ENCODE results near the gene MACC1. TPM values are rescaled to one million over a fixed set of nuclear protein-coding genes. Genes with fewer than 3 reads are reported as not detected.
"Not testable (repeated sequence)": the region's sequence is repeated elsewhere in the genome, so short reads cannot be mapped to it uniquely, and the experiment has no call there.

Gene MACC1
- total RNA-seq, 1 experiment from 2014 or later: not detected

- no peaks in the 10 kb centered on the region for H3K9me3 ChIP-seq (replicated peaks)
- DNase-seq (ENCODE audit: low read depth in 1 of 2, low spot score in 2 of 2): no peak
- H3K4me1 ChIP-seq (replicated peaks): no peaks in the 10 kb centered on the region
- no peaks in the 10 kb centered on the region for H3K27me3 ChIP-seq (replicated peaks)
- no peak overlapping the region for H3K4me3 ChIP-seq
- H3K36me3 ChIP-seq: no peaks in the 10 kb centered on the region
- no peak overlapping the region for H3K27ac ChIP-seq
Observed at GRCh38 chr7:20136647-20137046, 80.5 kb downstream of the MACC1 start.

- DNase-seq (ENCODE audit: low read depth in 1 of 2, low spot score in 2 of 2): no peak
- no peaks in the 10 kb centered on the region for H3K4me1 ChIP-seq (replicated peaks)
- no peaks in the 10 kb centered on the region for H3K27me3 ChIP-seq (replicated peaks)
- no peaks in the 10 kb centered on the region for H3K36me3 ChIP-seq
- H3K27ac ChIP-seq: no peak overlapping the region
- H3K4me3 ChIP-seq: no peak overlapping the region
- no peaks in the 10 kb centered on the region for H3K9me3 ChIP-seq (replicated peaks)
Observed at GRCh38 chr7:20133803-20134202, 83.4 kb downstream of the MACC1 start.

- H3K4me1 ChIP-seq (replicated peaks): no peaks in the 10 kb centered on the region
- no peak overlapping the region for H3K27ac ChIP-seq
- no peaks in the 10 kb centered on the region for H3K27me3 ChIP-seq (replicated peaks)
- no peak overlapping the region for H3K4me3 ChIP-seq
- H3K9me3 ChIP-seq (replicated peaks): no peaks in the 10 kb centered on the region
- DNase-seq (ENCODE audit: low read depth in 1 of 2, low spot score in 2 of 2): no peak
- no peaks in the 10 kb centered on the region for H3K36me3 ChIP-seq
Observed at GRCh38 chr7:20132585-20132984, 84.6 kb downstream of the MACC1 start.

GRCh38 chr7:20131776-20132175 is 85.4 kb downstream of the MACC1 start:
- Histone ChIP-seq H3K4me3 (no peak overlapping the region), H3K9me3 (replicated peaks) (no peaks in the 10 kb centered on the region), H3K36me3 (no peaks in the 10 kb centered on the region), H3K27ac (no peak overlapping the region), H3K27me3 (replicated peaks) (no peaks in the 10 kb centered on the region), H3K4me1 (replicated peaks) (no peaks in the 10 kb centered on the region)
- no peak for DNase-seq (ENCODE audit: low read depth in 1 of 2, low spot score in 2 of 2)

- H3K4me1 ChIP-seq (replicated peaks): no peaks in the 10 kb centered on the region
- H3K4me3 ChIP-seq: no peak overlapping the region
- no peaks in the 10 kb centered on the region for H3K9me3 ChIP-seq (replicated peaks)
- no peaks in the 10 kb centered on the region for H3K36me3 ChIP-seq
- no peaks in the 10 kb centered on the region for H3K27me3 ChIP-seq (replicated peaks)
- no peak for DNase-seq (ENCODE audit: low read depth in 1 of 2, low spot score in 2 of 2)
- no peak overlapping the region for H3K27ac ChIP-seq
Observed at GRCh38 chr7:20129920-20130319, 87.3 kb downstream of the MACC1 start.

- Histone ChIP-seq H3K4me1 (replicated peaks) (no peaks in the 10 kb centered on the region), H3K27me3 (replicated peaks) (no peaks in the 10 kb centered on the region), H3K4me3 (no peak overlapping the region), H3K9me3 (replicated peaks) (no peaks in the 10 kb centered on the region), H3K27ac (no peak overlapping the region), H3K36me3 (no peaks in the 10 kb centered on the region)
- no peak for DNase-seq (ENCODE audit: low read depth in 1 of 2, low spot score in 2 of 2)
Observed at GRCh38 chr7:20128001-20128400, 89.2 kb downstream of the MACC1 start.

- not testable (repeated sequence) for DNase-seq (ENCODE audit: low read depth in 1 of 2, low spot score in 2 of 2); H3K36me3 ChIP-seq; H3K4me3 ChIP-seq; H3K9me3 ChIP-seq (replicated peaks); H3K27me3 ChIP-seq (replicated peaks); H3K4me1 ChIP-seq (replicated peaks); H3K27ac ChIP-seq
Observed at GRCh38 chr7:20126060-20126459, 91.1 kb downstream of the MACC1 start.

- not testable (repeated sequence) for H3K4me1 ChIP-seq (replicated peaks); H3K4me3 ChIP-seq; DNase-seq (ENCODE audit: low read depth in 1 of 2, low spot score in 2 of 2)
Observed at GRCh38 chr7:20124087-20124486, 93.1 kb downstream of the MACC1 start.

GRCh38 chr7:20122653-20123316 is 94.4 kb downstream of the MACC1 start:
- not testable (repeated sequence) for H3K4me1 ChIP-seq (replicated peaks); H3K9me3 ChIP-seq (replicated peaks); DNase-seq (ENCODE audit: low read depth in 1 of 2, low spot score in 2 of 2); H3K36me3 ChIP-seq; H3K4me3 ChIP-seq; H3K27ac ChIP-seq; H3K27me3 ChIP-seq (replicated peaks)

More at GRCh38 chr7:20124087-20124486, 93.1 kb downstream of the MACC1 start:
- H3K36me3 ChIP-seq; H3K9me3 ChIP-seq (replicated peaks); H3K27ac ChIP-seq; H3K27me3 ChIP-seq (replicated peaks): not testable (repeated sequence)

- Histone ChIP-seq H3K4me1 (replicated peaks) (0 out of 2 replicates have a peak, but pooled peaks cover 9% of the 10 kb centered on the region), H3K27ac (no peak overlapping the region), H3K9me3 (replicated peaks) (no peaks in the 10 kb centered on the region), H3K4me3 (no peak overlapping the region), H3K27me3 (replicated peaks) (no peaks in the 10 kb centered on the region), H3K36me3 (no peaks in the 10 kb centered on the region)
- DNase-seq (ENCODE audit: low read depth in 1 of 2, low spot score in 2 of 2): no peak
Observed at GRCh38 chr7:20122073-20122472, 95.1 kb downstream of the MACC1 start.

GRCh38 chr7:20121404-20121803 is 95.8 kb downstream of the MACC1 start:
- H3K4me3 ChIP-seq: no peak overlapping the region
- no peak for DNase-seq (ENCODE audit: low read depth in 1 of 2, low spot score in 2 of 2)
- no peaks in the 10 kb centered on the region for H3K36me3 ChIP-seq

GRCh38 chr7:20120611-20121168 is 96.5 kb downstream of the MACC1 start:
- not testable (repeated sequence) for H3K27ac ChIP-seq; H3K27me3 ChIP-seq (replicated peaks); H3K4me3 ChIP-seq; H3K9me3 ChIP-seq (replicated peaks); H3K36me3 ChIP-seq; H3K4me1 ChIP-seq (replicated peaks)
- DNase-seq (ENCODE audit: low read depth in 1 of 2, low spot score in 2 of 2): peak in 1 of 2 experiments; percentile 17

More at GRCh38 chr7:20121404-20121803, 95.8 kb downstream of the MACC1 start:
- Histone ChIP-seq H3K27ac (no peak overlapping the region), H3K4me1 (replicated peaks) (0 out of 2 replicates have a peak, but pooled peaks cover 9% of the 10 kb centered on the region), H3K9me3 (replicated peaks) (no peaks in the 10 kb centered on the region), H3K27me3 (replicated peaks) (no peaks in the 10 kb centered on the region)

- no peaks in the 10 kb centered on the region; the same call in 1 of the 2 replicates for H3K27me3 ChIP-seq (replicated peaks)
- no peaks in the 10 kb centered on the region for H3K9me3 ChIP-seq (replicated peaks)
- no peak overlapping the region for H3K27ac ChIP-seq
- no peak overlapping the region for H3K4me3 ChIP-seq
- no peak for DNase-seq (ENCODE audit: low read depth in 1 of 2, low spot score in 2 of 2)
- 0 out of 2 replicates have a peak, but pooled peaks cover 9% of the 10 kb centered on the region for H3K4me1 ChIP-seq (replicated peaks)
- H3K36me3 ChIP-seq: no peaks in the 10 kb centered on the region
Observed at GRCh38 chr7:20116869-20117268, 100.3 kb downstream of the MACC1 start.

- Histone ChIP-seq H3K27me3 (replicated peaks) (peaks cover 2% of the 10 kb centered on the region; the same call in 1 of the 2 replicates), H3K9me3 (replicated peaks) (no peaks in the 10 kb centered on the region), H3K4me3 (no peak overlapping the region), H3K4me1 (replicated peaks) (no peaks in the 10 kb centered on the region), H3K27ac (no peak overlapping the region), H3K36me3 (no peaks in the 10 kb centered on the region)
- DNase-seq (ENCODE audit: low read depth in 1 of 2, low spot score in 2 of 2): no peak
Observed at GRCh38 chr7:20114468-20114867, 102.7 kb downstream of the MACC1 start.
